ENCODE data around the gene FABP3.
"Not testable (repeated sequence)": the region's sequence is repeated elsewhere in the genome, so short reads cannot be mapped to it uniquely, and the experiment has no call there.

The FABP3 gene

DNA sequence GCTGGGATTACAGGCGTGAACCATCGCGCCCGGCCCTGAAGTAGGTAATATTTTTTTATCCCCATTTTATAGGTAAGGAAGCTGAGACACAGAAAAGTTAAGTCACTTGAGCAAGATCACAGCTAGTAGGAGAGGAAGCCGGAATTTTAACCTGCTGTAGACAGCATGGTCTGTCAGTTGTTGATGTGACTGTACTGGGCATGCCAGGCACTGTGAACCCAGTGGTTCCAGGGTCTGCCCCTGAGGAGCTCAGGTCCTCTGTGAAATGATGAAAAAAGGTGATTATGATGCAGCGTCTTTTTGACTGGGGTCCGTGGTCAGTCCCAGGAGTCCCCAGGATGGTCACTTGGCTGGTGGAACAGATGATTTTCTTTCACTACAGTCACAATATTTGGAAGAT is 16.7 kb upstream of the FABP3 start:
- Mint-ChIP-seq H3K4me3 (no peak overlapping the region), H3K36me3 (ENCODE audit: low read depth) (no peaks in the 10 kb centered on the region)

DNA sequence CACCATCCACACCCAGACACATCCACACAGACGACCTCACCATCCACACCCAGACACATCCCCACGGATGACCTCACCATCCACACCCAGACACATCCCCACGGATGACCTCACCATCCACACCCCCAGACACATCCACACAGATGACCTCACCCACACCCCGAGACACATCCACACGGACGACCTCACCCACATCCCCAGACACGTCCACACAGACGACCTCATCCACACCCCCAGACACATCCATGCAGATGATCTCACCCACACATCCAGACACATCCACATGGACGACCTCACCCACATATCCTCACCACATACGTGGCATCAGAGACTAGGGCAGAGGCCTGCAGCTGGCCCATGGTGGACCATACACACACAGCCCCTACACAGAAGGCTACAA is 14.7 kb upstream of the FABP3 start:
- peaks cover 2% of the 10 kb centered on the region for H3K27me3 Mint-ChIP-seq (ENCODE audit: low read depth)
- no peaks in the 10 kb centered on the region for H3K9me3 Mint-ChIP-seq
- no peak overlapping the region for H3K27ac Mint-ChIP-seq
- no peak overlapping the region for H3K4me3 Mint-ChIP-seq
- no peaks in the 10 kb centered on the region for H3K36me3 Mint-ChIP-seq (ENCODE audit: low read depth)
- H3K4me1 Mint-ChIP-seq = peaks cover 3% of the 10 kb centered on the region
- TF ChIP-seq, protein P1, sequence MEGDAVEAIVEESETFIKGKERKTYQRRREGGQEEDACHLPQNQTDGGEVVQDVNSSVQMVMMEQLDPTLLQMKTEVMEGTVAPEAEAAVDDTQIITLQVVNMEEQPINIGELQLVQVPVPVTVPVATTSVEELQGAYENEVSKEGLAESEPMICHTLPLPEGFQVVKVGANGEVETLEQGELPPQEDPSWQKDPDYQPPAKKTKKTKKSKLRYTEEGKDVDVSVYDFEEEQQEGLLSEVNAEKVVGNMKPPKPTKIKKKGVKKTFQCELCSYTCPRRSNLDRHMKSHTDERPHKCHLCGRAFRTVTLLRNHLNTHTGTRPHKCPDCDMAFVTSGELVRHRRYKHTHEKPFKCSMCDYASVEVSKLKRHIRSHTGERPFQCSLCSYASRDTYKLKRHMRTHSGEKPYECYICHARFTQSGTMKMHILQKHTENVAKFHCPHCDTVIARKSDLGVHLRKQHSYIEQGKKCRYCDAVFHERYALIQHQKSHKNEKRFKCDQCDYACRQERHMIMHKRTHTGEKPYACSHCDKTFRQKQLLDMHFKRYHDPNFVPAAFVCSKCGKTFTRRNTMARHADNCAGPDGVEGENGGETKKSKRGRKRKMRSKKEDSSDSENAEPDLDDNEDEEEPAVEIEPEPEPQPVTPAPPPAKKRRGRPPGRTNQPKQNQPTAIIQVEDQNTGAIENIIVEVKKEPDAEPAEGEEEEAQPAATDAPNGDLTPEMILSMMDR (IDR thresholded peaks at IDR 0.05; ENCODE audit: unreplicated experiment in 3 of 3) = no peak

More for the DNA sequence above, 16.7 kb upstream of the FABP3 start:
- TF ChIP-seq, protein P1 (IDR thresholded peaks at IDR 0.05; ENCODE audit: unreplicated experiment in 3 of 3) = no peak
- Mint-ChIP-seq H3K27ac (no peak overlapping the region), H3K4me1 (no peaks in the 10 kb centered on the region), H3K9me3 (no peaks in the 10 kb centered on the region), H3K27me3 (ENCODE audit: low read depth) (peaks cover 5% of the 10 kb centered on the region)

DNA sequence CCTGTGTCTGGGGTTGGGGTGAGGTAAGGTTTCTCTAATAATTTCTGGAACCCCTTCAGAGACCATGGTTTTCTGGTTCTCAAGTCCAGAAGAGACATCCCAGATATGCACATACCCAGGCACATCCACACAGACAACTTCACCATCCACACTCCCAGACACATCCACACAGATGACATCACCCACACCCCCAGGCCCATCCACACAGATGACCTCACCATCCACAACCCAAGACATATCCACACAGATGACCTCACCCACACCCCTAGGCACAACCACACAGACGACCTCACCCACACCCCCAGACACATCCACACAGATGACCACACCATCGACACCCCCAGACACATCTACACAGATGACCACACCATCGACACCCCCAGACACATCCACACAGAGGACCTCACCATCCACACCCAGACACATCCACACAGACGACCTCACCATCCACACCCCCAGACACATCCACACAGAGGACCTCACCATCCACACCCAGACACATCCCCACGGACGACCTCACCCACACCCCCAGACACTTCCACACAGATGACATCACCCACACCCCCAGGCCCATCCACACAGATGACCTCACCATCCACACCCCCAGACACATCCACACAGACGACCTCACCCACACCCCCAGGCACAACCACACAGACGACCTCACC is 13.8 kb upstream of the FABP3 start:
- peaks cover 12% of the 10 kb centered on the region for H3K4me1 Mint-ChIP-seq
- not testable (repeated sequence) for H3K4me3 Mint-ChIP-seq; H3K27me3 Mint-ChIP-seq (ENCODE audit: low read depth); H3K27ac Mint-ChIP-seq; H3K9me3 Mint-ChIP-seq; H3K36me3 Mint-ChIP-seq (ENCODE audit: low read depth)

DNA sequence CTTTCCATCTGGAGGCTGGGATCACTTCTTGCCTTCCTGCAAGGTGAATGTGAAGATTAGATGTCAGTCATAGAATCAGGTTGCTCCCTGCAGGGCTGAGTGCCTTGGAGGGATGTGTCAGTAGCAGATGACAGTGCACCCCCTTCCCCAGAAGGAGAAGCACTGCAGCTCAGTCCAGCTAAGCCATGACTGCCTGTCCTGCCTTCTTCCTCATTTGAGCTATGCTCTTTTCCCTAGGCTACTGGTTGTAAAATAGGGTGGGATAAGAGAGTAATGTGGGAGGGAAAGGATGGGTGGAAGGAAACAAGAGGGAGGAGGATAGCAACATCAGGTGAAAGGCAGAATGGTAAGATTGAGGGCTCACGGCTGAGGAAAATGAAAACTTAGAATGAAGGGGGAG is 11.1 kb upstream of the FABP3 start:
- Mint-ChIP-seq H3K27me3 (ENCODE audit: low read depth) (peaks cover 12% of the 10 kb centered on the region), H3K9me3 (no peaks in the 10 kb centered on the region), H3K4me3 (no peak overlapping the region), H3K27ac (no peak overlapping the region), H3K36me3 (ENCODE audit: low read depth) (no peaks in the 10 kb centered on the region), H3K4me1 (peaks cover 24% of the 10 kb centered on the region)
- TF ChIP-seq, protein P1 (IDR thresholded peaks at IDR 0.05; ENCODE audit: unreplicated experiment in 3 of 3) = no peak

DNA sequence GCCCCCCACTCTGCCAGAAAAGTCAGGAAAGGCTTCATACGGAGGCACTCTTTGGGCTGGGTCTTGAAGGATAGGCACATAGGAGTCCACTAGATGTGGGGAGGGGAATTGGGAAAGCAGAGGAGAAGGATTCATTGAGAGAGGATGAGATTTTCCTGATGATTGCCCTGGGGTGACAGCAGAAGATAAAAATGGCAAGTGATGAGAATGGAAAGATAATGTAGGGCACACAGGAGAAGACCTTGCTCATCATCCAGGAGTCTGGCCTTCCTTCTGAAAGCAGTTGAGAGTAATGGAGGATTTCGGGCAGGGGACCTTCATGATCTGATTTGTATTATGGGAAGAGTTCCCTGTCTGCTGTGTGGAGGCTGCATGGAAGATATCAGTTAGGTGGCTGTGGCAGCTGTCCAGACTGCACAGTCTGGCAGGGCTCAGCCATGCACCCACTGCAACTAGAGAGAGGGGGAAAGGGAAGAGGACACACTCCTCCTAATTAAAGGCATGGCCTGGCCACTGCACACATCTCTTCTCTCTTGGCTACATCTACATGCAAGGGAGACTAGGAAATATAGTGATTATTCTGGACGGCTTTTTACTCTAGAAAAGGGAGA is 9.6 kb upstream of the FABP3 start:
- Mint-ChIP-seq H3K27me3 (ENCODE audit: low read depth) (peaks cover 12% of the 10 kb centered on the region), H3K36me3 (ENCODE audit: low read depth) (no peaks in the 10 kb centered on the region), H3K27ac (peak overlapping the region in 1 of 3 experiments; percentile 17), H3K9me3 (no peaks in the 10 kb centered on the region), H3K4me1 (peaks cover 29% of the 10 kb centered on the region), H3K4me3 (no peak overlapping the region)
- TF ChIP-seq, protein P1 (IDR thresholded peaks at IDR 0.05; ENCODE audit: unreplicated experiment in 3 of 3) = no peak

DNA sequence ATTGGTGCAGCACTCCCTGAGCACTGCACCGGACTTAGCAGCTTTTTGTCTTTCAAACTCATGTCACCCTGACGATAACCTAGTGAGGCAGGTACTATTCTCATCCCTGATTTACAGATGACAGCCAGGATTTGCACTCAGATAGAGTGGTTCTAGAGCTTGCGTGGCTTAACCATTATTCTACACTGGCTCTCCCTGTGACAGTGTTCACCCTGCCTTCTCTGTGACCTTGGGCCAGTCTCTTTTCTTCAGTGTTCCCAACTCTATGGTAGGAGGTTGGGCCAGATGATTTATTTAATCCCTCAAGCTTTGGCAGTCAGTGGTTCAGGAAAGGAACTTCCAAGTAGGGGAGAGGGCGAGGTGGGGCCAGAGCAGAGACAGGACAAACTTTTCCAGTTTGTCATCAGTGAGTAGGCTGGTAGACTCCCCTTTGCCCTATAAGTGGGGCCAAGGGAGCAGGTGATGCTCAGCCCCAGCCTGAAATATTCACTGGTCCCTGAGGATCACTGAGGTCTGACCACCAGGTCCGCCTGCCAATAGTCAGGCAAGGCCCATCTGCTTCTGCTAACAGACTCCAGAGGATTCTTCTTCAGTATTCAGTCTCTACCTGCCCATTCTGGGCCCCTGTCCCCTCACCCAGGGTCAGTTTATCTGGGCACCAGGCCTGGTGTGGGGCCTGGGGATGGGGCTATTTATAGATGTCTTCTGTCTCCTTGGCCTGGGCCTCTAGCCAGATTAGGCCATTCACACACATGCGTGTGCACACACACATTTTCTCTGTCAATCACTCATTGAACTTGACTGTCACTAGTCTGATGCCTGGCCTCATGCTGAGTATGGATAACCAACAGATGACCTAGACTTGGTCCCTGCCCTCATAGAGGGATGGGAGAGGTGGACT is 8.8 kb upstream of the FABP3 start:
- Mint-ChIP-seq H3K27ac (peak overlapping the region in 2 of 3 experiments; percentile 17 to 40), H3K4me3 (no peak overlapping the region), H3K36me3 (ENCODE audit: low read depth) (no peaks in the 10 kb centered on the region), H3K27me3 (ENCODE audit: low read depth) (peaks cover 12% of the 10 kb centered on the region), H3K9me3 (no peaks in the 10 kb centered on the region), H3K4me1 (peaks cover 35% of the 10 kb centered on the region)
- TF ChIP-seq, protein P1 (IDR thresholded peaks at IDR 0.05; ENCODE audit: unreplicated experiment in 3 of 3) = no peak

Measured in nephron (organoid).